Fibroblast of lung (primary cell): ENCODE data around the gene PAPPA.

ENCODE experiments used
- EZH2 ChIP-seq: IDR thresholded peaks from 2 replicates; pipeline ENCODE4 v1.5.1; 2012; ENCODE audit warnings: low read length, control low read depth, mild to moderate bottlenecking; ENCODE audit errors: missing control alignments
- TF ChIP-seq, protein P1 (sequence below), 2 donors: IDR thresholded peaks in 1 of 2; conservative IDR thresholded peaks in 1 of 2; 1 replicate in 1 of 2; 2 replicates in 1 of 2; pipeline ENCODE4 v1.5.1; 2011 to 2012; ENCODE audit warnings: low read length in 2 of 2, control low read depth in 1 of 2, inconsistent platforms in 1 of 2, low read depth in 1 of 2, mild to moderate bottlenecking in 1 of 2

DNA sequence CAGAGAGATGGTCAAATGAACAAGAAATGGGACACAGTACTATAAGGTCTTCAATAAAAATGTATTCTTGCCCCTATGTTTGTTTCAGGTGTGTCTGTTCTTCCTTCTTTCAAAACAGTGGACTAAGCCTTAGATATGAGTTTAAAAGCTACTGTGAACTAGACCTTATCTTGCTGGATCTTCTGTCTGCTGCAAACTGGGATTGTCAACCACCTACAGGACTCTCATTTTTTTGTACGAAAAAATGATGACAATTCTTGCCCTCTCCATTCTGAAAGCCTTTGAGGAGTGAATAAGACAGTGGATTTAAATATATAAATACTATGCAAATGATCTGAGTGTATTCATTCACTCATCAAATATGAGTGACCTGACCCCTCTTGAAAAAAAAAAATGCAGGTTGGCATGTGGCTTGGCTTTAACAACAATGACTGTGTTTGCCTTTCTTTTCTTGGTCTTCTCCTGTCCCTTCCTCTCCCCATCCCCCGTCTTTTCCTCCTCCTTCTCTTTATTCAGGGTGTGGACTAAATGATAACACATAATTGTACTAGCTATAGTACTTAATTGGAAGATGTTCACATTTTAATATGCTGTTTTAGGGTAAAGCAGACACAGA, 298.0 kb downstream of the PAPPA start:
- TF ChIP-seq, protein P1, sequence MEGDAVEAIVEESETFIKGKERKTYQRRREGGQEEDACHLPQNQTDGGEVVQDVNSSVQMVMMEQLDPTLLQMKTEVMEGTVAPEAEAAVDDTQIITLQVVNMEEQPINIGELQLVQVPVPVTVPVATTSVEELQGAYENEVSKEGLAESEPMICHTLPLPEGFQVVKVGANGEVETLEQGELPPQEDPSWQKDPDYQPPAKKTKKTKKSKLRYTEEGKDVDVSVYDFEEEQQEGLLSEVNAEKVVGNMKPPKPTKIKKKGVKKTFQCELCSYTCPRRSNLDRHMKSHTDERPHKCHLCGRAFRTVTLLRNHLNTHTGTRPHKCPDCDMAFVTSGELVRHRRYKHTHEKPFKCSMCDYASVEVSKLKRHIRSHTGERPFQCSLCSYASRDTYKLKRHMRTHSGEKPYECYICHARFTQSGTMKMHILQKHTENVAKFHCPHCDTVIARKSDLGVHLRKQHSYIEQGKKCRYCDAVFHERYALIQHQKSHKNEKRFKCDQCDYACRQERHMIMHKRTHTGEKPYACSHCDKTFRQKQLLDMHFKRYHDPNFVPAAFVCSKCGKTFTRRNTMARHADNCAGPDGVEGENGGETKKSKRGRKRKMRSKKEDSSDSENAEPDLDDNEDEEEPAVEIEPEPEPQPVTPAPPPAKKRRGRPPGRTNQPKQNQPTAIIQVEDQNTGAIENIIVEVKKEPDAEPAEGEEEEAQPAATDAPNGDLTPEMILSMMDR (conservative IDR thresholded peaks at IDR 0.05 in 1 of 2, IDR thresholded peaks at IDR 0.05 in 1 of 2; ENCODE audit: low read depth in 1 of 2, low read length in 2 of 2) = no peak
- no peak for TF ChIP-seq EZH2
